Upper lobe of left lung (tissue), 6 donors: ENCODE results near the gene FRMPD2. TPM values are rescaled to one million over a fixed set of nuclear protein-coding genes. Genes with fewer than 3 reads are reported as not detected.

ENCODE experiments used
- ATAC-seq, 2 donors: fragments of 200-7000 bp; cut with Tn5 transposase; one replicate each; pipeline ENCODE4 v1.9.1; 2022; ENCODE audit warnings: mild to moderate bottlenecking in 2 of 2, moderate library complexity in 2 of 2; ENCODE audit not compliant: low FRiP score in 2 of 2
- DNase-seq, 2 donors: peaks; one replicate each; pipeline ENCODE4 v3.0.0-alpha.2; 2019 to 2020
- H3K27ac ChIP-seq, 4 donors: fragments of 200-600 bp; sonication (generic); one replicate each; pipeline ENCODE4 v1.5.1; 2016 to 2019
- H3K27me3 ChIP-seq, 4 donors: fragments of 200-600 bp; sonication (generic); one replicate each; pipeline ENCODE4 v1.5.1; 2017 to 2019
- H3K36me3 ChIP-seq, 4 donors: fragments of 200-600 bp; sonication (generic); one replicate each; pipeline ENCODE4 v1.5.1; 2016 to 2019
- H3K4me1 ChIP-seq, 4 donors: fragments of 200-600 bp; sonication (generic); one replicate each; pipeline ENCODE4 v1.5.1; 2018 to 2019
- H3K4me3 ChIP-seq, 4 donors: fragments of 200-600 bp; sonication (generic); one replicate each; pipeline ENCODE4 v1.5.1; 2017 to 2019; ENCODE audit warnings: mild to moderate bottlenecking in 2 of 4, moderate library complexity in 1 of 4
- H3K9me3 ChIP-seq, 4 donors: fragments of 200-600 bp; sonication (generic); one replicate each; pipeline ENCODE4 v1.5.1; 2018 to 2019
- EP300 ChIP-seq, 4 donors: sonication (generic); formaldehyde crosslinking; IDR thresholded peaks; one replicate each; pipeline ENCODE4 v1.5.1; 2017; ENCODE audit warnings: antibody characterized with exemption in 4 of 4, control low read depth in 2 of 4
- POLR2A ChIP-seq, 4 donors: fragments of 450-650 bp; IDR thresholded peaks; one replicate each; pipeline ENCODE4 v1.5.1; 2016 to 2017; ENCODE audit warnings: antibody characterized with exemption in 4 of 4, mild to moderate bottlenecking in 2 of 4
- POLR2AphosphoS5 ChIP-seq, 2 donors: sonication (generic); formaldehyde crosslinking; IDR thresholded peaks; one replicate each; pipeline ENCODE4 v1.5.1; 2017; ENCODE audit warnings: antibody characterized with exemption in 2 of 2
- WGBS, 2 donors: methylation state at CpG; one replicate each; pipeline ENCODE4 v1.1.5; 2017 to 2018; 5-methylcytosine and 5-hydroxymethylcytosine counted together
- total RNA-seq, 6 donors: library from RNA; depleted of rRNA in 4 of 6; stranded (reverse); fragments of >200 nt in 4 of 6; gene quantifications; one replicate each; pipeline versions ENCODE4 v1.1.0 to v1.2.1, GENCODE V29; 2016 to 2021
- TF ChIP-seq, protein P1 (sequence below), 6 experiments: fragments of 450-650 bp in 4 of 6; fragments of 200-600 bp in 2 of 6; sonication (generic) in 2 of 6; IDR thresholded peaks; one replicate each; pipeline ENCODE4 v1.5.1; 2016 to 2019; ENCODE audit warnings: antibody characterized with exemption in 6 of 6
- donor health status: DM: no; HTN: no; CAD: no; lungs with moderate emphysema.
- donor health status: DM: no; HTN: yes; CAD: no; lungs with severe emphysema.

Gene FRMPD2
- total RNA-seq, 6 donors from 2014 or later = 0.23 to 38.6 (median 5.6) TPM

DNA sequence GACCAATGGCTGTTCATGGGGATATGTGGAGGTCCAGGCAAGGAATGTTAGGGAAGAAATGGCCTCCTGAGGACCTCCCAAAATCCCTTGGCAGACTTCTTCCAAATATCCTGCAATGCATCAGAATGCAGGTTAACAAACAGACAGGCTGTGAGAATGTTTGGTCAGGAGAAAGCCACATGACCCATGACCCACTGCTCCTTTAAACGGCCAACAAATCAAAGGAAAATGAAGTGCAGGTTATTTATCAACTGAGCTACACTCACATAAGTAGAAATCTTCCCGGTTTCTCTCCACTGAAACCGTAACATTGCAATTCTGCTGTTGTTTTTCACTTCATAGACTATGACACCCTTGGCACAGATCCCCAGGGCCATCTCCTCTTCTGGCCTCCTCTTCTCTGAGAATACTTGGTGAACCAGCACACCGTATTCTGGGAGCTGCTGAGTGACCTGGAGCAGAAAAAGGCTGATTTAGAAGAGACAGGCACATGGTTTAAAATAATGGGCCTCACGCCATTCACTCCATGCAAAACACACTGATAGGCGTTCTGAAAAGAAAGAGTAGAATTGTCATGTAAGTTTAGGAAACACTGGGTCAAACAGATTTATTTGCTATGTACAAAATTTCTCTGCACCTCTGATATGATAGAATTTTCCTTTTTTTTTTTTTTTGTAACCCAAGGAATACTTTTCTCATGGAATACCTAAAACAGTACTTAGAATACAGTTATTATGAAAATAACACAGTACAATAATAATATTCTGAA lies 67.8 kb downstream of the FRMPD2 start:
- 74 to 77% methylated on average over 6 of the region's 6 CpGs for WGBS, 2 donors
- Histone ChIP-seq H3K36me3 (no peaks in the 10 kb centered on the region), H3K27ac (no peak overlapping the region), H3K4me1 (no peaks in the 10 kb centered on the region), H3K9me3 (no peaks in the 10 kb centered on the region), H3K27me3 (no peaks in the 10 kb centered on the region), H3K4me3 (no peak overlapping the region)
- DNase-seq (no peak), ATAC-seq (no peak)
- TF ChIP-seq EP300 (IDR thresholded peaks at IDR 0.05) = no peak

DNA sequence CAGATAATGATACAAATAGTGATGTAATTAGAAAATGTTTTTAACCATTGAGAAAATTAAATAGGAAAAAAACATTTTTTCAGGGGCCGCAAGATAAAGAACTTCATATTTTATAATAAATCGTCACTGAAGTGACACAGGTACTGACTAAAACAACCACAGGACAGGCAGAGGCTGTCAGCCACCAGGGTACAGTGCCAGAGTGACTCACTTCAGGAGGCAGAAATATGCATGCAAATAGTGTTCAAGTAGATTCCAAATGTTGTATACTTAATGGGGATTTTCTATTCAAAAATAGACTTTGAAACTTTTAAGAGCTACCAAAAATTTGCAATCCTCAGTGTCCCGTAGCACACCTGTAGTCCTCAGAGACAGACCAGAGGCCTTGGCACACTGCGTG lies 68.6 kb downstream of the FRMPD2 start:
- 73 to 86% methylated on average over 4 of the region's 4 CpGs for WGBS, 2 donors
- H3K36me3 ChIP-seq = no peaks in the 10 kb centered on the region
- no peaks in the 10 kb centered on the region for H3K27me3 ChIP-seq
- DNase-seq (no peak), ATAC-seq (peak in 1 of 2 donors; percentile 51)
- TF ChIP-seq, protein P1, sequence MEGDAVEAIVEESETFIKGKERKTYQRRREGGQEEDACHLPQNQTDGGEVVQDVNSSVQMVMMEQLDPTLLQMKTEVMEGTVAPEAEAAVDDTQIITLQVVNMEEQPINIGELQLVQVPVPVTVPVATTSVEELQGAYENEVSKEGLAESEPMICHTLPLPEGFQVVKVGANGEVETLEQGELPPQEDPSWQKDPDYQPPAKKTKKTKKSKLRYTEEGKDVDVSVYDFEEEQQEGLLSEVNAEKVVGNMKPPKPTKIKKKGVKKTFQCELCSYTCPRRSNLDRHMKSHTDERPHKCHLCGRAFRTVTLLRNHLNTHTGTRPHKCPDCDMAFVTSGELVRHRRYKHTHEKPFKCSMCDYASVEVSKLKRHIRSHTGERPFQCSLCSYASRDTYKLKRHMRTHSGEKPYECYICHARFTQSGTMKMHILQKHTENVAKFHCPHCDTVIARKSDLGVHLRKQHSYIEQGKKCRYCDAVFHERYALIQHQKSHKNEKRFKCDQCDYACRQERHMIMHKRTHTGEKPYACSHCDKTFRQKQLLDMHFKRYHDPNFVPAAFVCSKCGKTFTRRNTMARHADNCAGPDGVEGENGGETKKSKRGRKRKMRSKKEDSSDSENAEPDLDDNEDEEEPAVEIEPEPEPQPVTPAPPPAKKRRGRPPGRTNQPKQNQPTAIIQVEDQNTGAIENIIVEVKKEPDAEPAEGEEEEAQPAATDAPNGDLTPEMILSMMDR (IDR thresholded peaks at IDR 0.05) = no peak
- TF ChIP-seq POLR2A (IDR thresholded peaks at IDR 0.05) (no peak), POLR2AphosphoS5 (IDR thresholded peaks at IDR 0.05) (no peak)
- H3K9me3 ChIP-seq = no peaks in the 10 kb centered on the region
- H3K27ac ChIP-seq = no peak overlapping the region
- H3K4me3 ChIP-seq = no peak overlapping the region
- no peaks in the 10 kb centered on the region for H3K4me1 ChIP-seq

DNA sequence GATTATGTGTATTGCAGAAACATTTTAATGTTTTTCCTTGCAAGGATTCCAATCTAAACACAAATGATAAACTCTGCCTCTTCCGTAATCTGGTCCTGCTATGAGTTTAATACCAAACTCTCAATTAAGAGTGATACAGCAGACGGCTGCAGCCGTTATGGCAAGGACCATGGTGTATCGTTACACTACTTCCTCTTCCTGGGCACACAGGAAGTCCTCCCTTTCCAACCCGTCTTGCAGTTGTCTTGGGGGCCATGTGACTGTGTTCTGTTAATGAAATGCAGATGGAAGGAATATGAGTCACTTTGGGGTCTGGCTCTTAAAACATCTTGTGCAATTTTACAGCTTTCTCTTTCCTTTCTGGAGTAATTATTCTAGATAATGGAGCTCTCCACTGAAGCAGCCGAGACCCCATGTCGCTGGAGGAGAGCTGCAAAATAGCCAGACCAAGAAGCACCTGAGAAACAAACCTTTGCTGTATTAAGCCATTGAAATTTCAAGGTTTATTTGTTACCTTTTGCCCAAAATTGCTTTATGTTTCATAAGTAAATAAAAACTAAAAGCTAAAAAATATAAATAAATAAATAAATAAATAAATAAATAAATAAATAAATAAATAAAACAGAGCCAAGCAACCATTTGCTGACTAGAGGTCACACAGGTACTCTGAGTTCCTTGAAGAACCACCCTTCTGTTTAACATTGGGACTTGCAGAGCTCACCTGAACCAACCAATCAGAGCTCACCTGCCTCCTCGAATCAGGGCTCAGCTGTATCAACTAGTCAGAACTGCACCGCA lies 74.7 kb downstream of the FRMPD2 start:
- ATAC-seq = peak in 1 of 2 donors; percentile 78
- Histone ChIP-seq H3K27me3 (no peaks in the 10 kb centered on the region), H3K36me3 (no peaks in the 10 kb centered on the region), H3K4me1 (no peaks in the 10 kb centered on the region), H3K9me3 (no peaks in the 10 kb centered on the region), H3K27ac (no peak overlapping the region), H3K4me3 (no peak overlapping the region)
- WGBS, 2 donors = 72 to 73% methylated on average over 9 of the region's 9 CpGs
- no peak for DNase-seq
- no peak for TF ChIP-seq POLR2A (IDR thresholded peaks at IDR 0.05)
- TF ChIP-seq EP300 (IDR thresholded peaks at IDR 0.05) = no peak
- TF ChIP-seq, protein P1 (IDR thresholded peaks at IDR 0.05) = no peak
- TF ChIP-seq POLR2AphosphoS5 (IDR thresholded peaks at IDR 0.05) = no peak

DNA sequence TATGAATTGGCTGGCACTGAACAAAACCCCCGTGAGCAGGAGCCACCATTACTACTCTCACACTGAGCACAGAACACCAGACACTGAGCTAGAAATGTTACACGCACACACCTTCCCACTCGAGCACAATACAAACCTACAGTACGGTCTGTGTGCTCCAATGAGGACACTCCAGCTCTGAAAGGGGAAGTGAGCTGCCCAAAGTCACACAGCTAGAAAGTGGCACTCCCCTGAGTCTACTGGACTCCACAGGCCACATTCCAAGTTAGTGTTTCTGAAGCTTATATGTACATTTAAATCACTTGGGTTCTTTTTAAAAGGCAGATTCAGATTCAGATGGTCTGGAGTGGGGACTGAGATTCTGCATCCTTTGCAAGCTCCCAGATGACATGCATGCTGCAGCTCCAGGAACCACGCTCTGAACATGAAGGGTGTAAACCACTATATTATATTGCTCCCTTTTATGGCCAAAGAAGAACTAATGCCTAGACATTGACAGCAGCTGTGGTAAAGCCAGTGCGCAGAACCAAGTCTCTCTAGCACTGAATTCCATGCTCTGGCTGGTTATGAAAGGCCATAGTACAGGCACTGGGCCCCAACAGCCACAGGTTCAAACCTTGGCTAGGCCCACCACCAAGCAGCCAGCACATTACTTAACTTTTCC lies 77.1 kb downstream of the FRMPD2 start:
- WGBS, 2 donors = 82 to 86% methylated on average over 5 to 6 of the region's 6 CpGs
- DNase-seq (no peak), ATAC-seq (no peak)
- H3K27ac ChIP-seq = no peak overlapping the region
- no peaks in the 10 kb centered on the region for H3K36me3 ChIP-seq
- no peaks in the 10 kb centered on the region for H3K4me1 ChIP-seq
- no peaks in the 10 kb centered on the region for H3K9me3 ChIP-seq
- H3K27me3 ChIP-seq = no peaks in the 10 kb centered on the region
- TF ChIP-seq, protein P1 (IDR thresholded peaks at IDR 0.05) = no peak
- TF ChIP-seq POLR2A (IDR thresholded peaks at IDR 0.05) (no peak), EP300 (IDR thresholded peaks at IDR 0.05) (no peak), POLR2AphosphoS5 (IDR thresholded peaks at IDR 0.05) (no peak)
- no peak overlapping the region for H3K4me3 ChIP-seq

DNA sequence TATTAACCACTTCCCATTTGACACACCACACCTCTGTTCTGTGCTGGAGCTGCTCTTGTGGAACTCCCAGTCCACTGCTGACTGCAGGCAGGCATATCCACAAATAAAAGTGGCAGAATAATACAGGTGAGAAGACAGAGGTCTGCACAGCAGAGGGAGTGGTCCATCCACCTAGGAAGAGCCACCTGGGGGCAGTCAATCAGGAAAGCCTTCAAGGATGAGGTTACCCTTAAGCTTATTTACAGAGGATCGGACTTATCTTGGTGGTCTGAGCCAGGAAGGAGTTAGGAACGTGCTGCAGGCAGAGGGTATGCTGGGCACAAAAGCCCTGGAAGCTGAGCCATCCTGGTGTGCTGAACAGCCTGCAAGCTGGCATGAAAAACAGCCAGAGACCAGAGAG lies 78.7 kb downstream of the FRMPD2 start:
- no peak for TF ChIP-seq POLR2A (IDR thresholded peaks at IDR 0.05)
- TF ChIP-seq EP300 (IDR thresholded peaks at IDR 0.05) = no peak
- TF ChIP-seq, protein P1 (IDR thresholded peaks at IDR 0.05) = no peak
- no peaks in the 10 kb centered on the region for H3K4me1 ChIP-seq
- DNase-seq (no peak), ATAC-seq (no peak)
- no peak overlapping the region for H3K27ac ChIP-seq
- H3K36me3 ChIP-seq = no peaks in the 10 kb centered on the region
- H3K4me3 ChIP-seq = no peak overlapping the region
- H3K27me3 ChIP-seq = no peaks in the 10 kb centered on the region
- WGBS, 2 donors = 66 to 78% methylated on average over 2 of the region's 2 CpGs
- H3K9me3 ChIP-seq = no peaks in the 10 kb centered on the region
